ENCODE measurements around the gene FBXO11. TPM values are rescaled to one million over a fixed set of nuclear protein-coding genes. Genes with fewer than 3 reads are reported as not detected.

FBXO11 gene
- total RNA-seq, 4 donors from 2014 or later, result 49.5 to 98.0 (median 68.8) TPM

DNA sequence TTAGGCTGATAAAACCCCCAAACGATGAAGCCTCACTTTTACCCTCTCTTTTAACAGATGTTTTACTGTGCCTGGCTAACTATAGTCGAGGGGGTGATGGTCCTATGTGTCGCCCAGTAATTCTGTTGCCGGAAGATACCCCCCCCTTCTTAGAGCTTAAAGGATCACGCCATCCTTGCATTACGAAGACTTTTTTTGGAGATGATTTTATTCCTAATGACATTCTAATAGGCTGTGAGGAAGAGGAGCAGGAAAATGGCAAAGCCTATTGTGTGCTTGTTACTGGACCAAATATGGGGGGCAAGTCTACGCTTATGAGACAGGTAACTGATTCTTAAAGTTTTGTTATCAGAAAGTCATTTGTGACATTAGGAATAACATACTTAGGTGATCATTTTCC lies 102.9 kb downstream of the FBXO11 start:
- Histone ChIP-seq H3K27me3 (no peaks in the 10 kb centered on the region), H3K4me3 (no peak overlapping the region), H3K4me1 (no peaks in the 10 kb centered on the region), H3K36me3 (peaks cover 4 to 97% (median 51%) of the 10 kb centered on the region in 3 donors), H3K27ac (no peak overlapping the region), H3K9me3 (peaks cover 0 to 16% (median 3%) of the 10 kb centered on the region in 4 donors)
- no peak for DNase-seq (ENCODE audit: low spot score in 2 of 2)
- TF ChIP-seq, protein P1, sequence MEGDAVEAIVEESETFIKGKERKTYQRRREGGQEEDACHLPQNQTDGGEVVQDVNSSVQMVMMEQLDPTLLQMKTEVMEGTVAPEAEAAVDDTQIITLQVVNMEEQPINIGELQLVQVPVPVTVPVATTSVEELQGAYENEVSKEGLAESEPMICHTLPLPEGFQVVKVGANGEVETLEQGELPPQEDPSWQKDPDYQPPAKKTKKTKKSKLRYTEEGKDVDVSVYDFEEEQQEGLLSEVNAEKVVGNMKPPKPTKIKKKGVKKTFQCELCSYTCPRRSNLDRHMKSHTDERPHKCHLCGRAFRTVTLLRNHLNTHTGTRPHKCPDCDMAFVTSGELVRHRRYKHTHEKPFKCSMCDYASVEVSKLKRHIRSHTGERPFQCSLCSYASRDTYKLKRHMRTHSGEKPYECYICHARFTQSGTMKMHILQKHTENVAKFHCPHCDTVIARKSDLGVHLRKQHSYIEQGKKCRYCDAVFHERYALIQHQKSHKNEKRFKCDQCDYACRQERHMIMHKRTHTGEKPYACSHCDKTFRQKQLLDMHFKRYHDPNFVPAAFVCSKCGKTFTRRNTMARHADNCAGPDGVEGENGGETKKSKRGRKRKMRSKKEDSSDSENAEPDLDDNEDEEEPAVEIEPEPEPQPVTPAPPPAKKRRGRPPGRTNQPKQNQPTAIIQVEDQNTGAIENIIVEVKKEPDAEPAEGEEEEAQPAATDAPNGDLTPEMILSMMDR (IDR thresholded peaks at IDR 0.05), result no peak
- TF ChIP-seq POLR2A (IDR thresholded peaks at IDR 0.05) (no peak), EP300 (IDR thresholded peaks at IDR 0.05) (no peak)
- 98 to 99% methylated on average over 7 of the region's 7 CpGs for WGBS, 2 donors

DNA sequence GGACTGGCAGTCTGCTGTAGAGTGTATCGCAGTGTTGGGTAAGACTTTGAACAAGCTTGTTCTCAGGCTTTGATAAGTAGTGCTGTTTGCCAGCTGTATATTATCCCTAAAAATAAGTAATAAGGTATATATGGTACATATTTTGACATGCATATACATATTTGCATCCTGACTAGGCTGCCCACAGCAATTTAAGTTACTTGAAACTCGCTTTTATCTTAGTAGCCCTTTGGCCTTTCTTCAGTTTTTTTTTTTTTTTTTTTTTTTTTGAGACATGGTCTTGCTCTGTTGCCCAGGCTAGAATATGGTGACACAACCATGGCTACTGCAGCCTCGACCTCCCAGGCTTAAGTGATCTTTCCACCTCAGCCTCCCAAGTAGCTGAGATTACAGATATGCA lies 105.2 kb downstream of the FBXO11 start:
- Histone ChIP-seq H3K27me3 (no peaks in the 10 kb centered on the region), H3K27ac (no peak overlapping the region), H3K9me3 (peaks cover 0 to 16% (median 3%) of the 10 kb centered on the region in 4 donors), H3K4me1 (no peaks in the 10 kb centered on the region), H3K36me3 (peaks cover 4 to 98% (median 50%) of the 10 kb centered on the region in 3 donors), H3K4me3 (no peak overlapping the region)
- DNase-seq (ENCODE audit: low spot score in 2 of 2), result no peak
- no peak for TF ChIP-seq EP300 (IDR thresholded peaks at IDR 0.05)
- no peak for TF ChIP-seq POLR2A (IDR thresholded peaks at IDR 0.05)
- TF ChIP-seq, protein P1 (IDR thresholded peaks at IDR 0.05), result no peak
- 99% methylated on average over 3 of the region's 3 CpGs for WGBS, 2 donors

DNA sequence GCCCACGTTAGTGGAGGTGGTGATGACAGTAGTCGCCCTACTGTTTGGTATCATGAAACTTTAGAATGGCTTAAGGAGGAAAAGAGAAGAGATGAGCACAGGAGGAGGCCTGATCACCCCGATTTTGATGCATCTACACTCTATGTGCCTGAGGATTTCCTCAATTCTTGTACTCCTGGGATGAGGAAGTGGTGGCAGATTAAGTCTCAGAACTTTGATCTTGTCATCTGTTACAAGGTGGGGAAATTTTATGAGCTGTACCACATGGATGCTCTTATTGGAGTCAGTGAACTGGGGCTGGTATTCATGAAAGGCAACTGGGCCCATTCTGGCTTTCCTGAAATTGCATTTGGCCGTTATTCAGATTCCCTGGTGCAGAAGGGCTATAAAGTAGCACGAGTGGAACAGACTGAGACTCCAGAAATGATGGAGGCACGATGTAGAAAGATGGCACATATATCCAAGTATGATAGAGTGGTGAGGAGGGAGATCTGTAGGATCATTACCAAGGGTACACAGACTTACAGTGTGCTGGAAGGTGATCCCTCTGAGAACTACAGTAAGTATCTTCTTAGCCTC lies 107.2 kb downstream of the FBXO11 start:
- no peak for TF ChIP-seq POLR2A (IDR thresholded peaks at IDR 0.05)
- TF ChIP-seq EP300 (IDR thresholded peaks at IDR 0.05), result no peak
- TF ChIP-seq, protein P1 (IDR thresholded peaks at IDR 0.05), result no peak
- Histone ChIP-seq H3K4me3 (no peak overlapping the region), H3K27ac (no peak overlapping the region), H3K27me3 (no peaks in the 10 kb centered on the region), H3K4me1 (no peaks in the 10 kb centered on the region), H3K9me3 (peaks cover 0 to 15% (median 3%) of the 10 kb centered on the region in 4 donors), H3K36me3 (peaks cover 4 to 98% (median 35%) of the 10 kb centered on the region in 3 donors)
- DNase-seq (ENCODE audit: low spot score in 2 of 2), result no peak
- 94 to 95% methylated on average over 6 of the region's 6 CpGs for WGBS, 2 donors

DNA sequence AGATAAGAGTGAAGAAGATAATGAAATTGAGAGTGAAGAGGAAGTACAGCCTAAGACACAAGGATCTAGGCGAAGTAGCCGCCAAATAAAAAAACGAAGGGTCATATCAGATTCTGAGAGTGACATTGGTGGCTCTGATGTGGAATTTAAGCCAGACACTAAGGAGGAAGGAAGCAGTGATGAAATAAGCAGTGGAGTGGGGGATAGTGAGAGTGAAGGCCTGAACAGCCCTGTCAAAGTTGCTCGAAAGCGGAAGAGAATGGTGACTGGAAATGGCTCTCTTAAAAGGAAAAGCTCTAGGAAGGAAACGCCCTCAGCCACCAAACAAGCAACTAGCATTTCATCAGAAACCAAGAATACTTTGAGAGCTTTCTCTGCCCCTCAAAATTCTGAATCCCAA lies 107.7 kb downstream of the FBXO11 start:
- H3K36me3 ChIP-seq, result peaks cover 4 to 97% (median 31%) of the 10 kb centered on the region in 3 donors
- H3K4me1 ChIP-seq, result no peaks in the 10 kb centered on the region
- H3K9me3 ChIP-seq, result peaks cover 0 to 10% (median 2%) of the 10 kb centered on the region in 4 donors
- H3K27ac ChIP-seq, result no peak overlapping the region
- 84 to 86% methylated on average over 6 of the region's 6 CpGs for WGBS, 2 donors
- no peaks in the 10 kb centered on the region for H3K27me3 ChIP-seq
- peak in 1 of 2 donors; percentile 8 for DNase-seq (ENCODE audit: low spot score in 2 of 2)
- TF ChIP-seq EP300 (IDR thresholded peaks at IDR 0.05) (peak in 1 of 2 donors; percentile 36), POLR2A (IDR thresholded peaks at IDR 0.05) (no peak)
- H3K4me3 ChIP-seq, result no peak overlapping the region

DNA sequence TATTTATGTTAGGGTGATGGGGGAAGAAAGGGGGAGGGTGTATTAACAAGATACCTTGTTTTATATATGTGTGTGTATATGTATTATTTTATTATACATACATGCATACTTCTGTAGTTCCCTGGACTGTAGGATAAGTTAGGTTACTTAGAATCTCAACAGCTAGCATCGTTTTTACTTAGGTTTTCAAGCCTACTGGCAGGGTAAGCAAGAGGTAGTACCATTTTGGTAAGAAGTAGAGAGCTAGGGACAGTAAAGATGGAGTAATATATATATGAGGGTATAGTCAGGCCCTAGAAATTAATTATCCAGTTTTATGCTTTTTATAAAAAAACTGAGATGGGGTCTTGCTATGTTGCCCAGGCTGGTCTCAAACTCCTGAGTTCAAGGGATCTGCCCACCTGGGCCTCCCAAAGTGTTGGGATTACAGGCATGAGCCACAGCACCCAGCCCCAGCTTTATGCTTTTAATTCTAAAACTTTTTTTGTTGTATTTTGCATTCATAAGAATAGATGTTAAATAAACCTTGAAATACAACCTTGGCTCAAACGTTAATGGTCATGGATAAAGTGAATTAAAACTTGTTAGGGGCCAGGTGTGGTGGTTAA lies 110.1 kb downstream of the FBXO11 start:
- TF ChIP-seq POLR2A (IDR thresholded peaks at IDR 0.05), result no peak
- no peak for TF ChIP-seq EP300 (IDR thresholded peaks at IDR 0.05)
- TF ChIP-seq, protein P1 (IDR thresholded peaks at IDR 0.05), result no peak
- no peaks in the 10 kb centered on the region for H3K4me1 ChIP-seq
- no peak for DNase-seq (ENCODE audit: low spot score in 2 of 2)
- no peak overlapping the region for H3K27ac ChIP-seq
- 89 to 92% methylated on average over 2 of the region's 2 CpGs for WGBS, 2 donors
- no peak overlapping the region for H3K4me3 ChIP-seq
- no peaks in the 10 kb centered on the region for H3K9me3 ChIP-seq
- peaks cover 0 to 90% (median 13%) of the 10 kb centered on the region in 3 donors for H3K36me3 ChIP-seq
- H3K27me3 ChIP-seq, result no peaks in the 10 kb centered on the region

All from tibial nerve (tissue), 4 donors.